Endodermal cell (in vitro differentiated cells): ENCODE data around the gene ARHGEF9. TPM values are rescaled to one million over a fixed set of nuclear protein-coding genes. Genes with fewer than 3 reads are reported as not detected.

Experiments
- DNase-seq: peaks from one replicate; pipeline ENCODE4 v3.0.0-alpha.2; 2017
- H3K27ac ChIP-seq: 2 replicates; pipeline ENCODE4 v1.5.1; 2013; ENCODE audit warnings: mild to moderate bottlenecking, low read depth, low read length, moderate library complexity
- H3K27me3 ChIP-seq: 2 replicates; pipeline ENCODE4 v1.6.1; 2013; ENCODE audit warnings: mild to moderate bottlenecking, low read length, moderate library complexity; ENCODE audit not compliant: insufficient read depth, control insufficient read depth, poor library complexity, severe bottlenecking
- H3K36me3 ChIP-seq: 2 replicates; pipeline ENCODE4 v1.7.0; 2013; ENCODE audit warnings: mild to moderate bottlenecking, low read length, moderate library complexity; ENCODE audit not compliant: control insufficient read depth, insufficient read depth
- H3K4me1 ChIP-seq: one replicate; pipeline ENCODE4 v1.7.0; 2013; ENCODE audit warnings: low read length; ENCODE audit not compliant: control insufficient read depth, insufficient read depth
- H3K4me3 ChIP-seq: 2 replicates; pipeline ENCODE4 v1.5.1; 2013; ENCODE audit warnings: mild to moderate bottlenecking, low read length, moderate library complexity
- H3K9ac ChIP-seq: 2 replicates; pipeline ENCODE4 v1.6.1; 2013; ENCODE audit warnings: mild to moderate bottlenecking, low read length, moderate library complexity; ENCODE audit not compliant: poor library complexity, severe bottlenecking; ENCODE audit errors: extremely low read depth
- H3K9me3 ChIP-seq: 2 replicates; pipeline ENCODE4 v1.6.1; 2013; ENCODE audit warnings: mild to moderate bottlenecking, low read length, moderate library complexity; ENCODE audit not compliant: control insufficient read depth
- H3K27ac Mint-ChIP-seq: 2 replicates; pipeline ENCODE4 v1.8.0; 2020; ENCODE audit warnings: mixed read lengths
- H3K27me3 Mint-ChIP-seq: 2 replicates; pipeline ENCODE4 v1.8.0; 2021; ENCODE audit warnings: mild to moderate bottlenecking, mixed read lengths; ENCODE audit not compliant: insufficient read depth
- H3K36me3 Mint-ChIP-seq: 2 replicates; pipeline ENCODE4 v1.8.0; 2020; ENCODE audit warnings: low read depth, mixed read lengths
- H3K4me1 Mint-ChIP-seq: 2 replicates; pipeline ENCODE4 v1.8.0; 2020; ENCODE audit warnings: mixed read lengths
- H3K4me3 Mint-ChIP-seq: 2 replicates; pipeline ENCODE4 v1.8.0; 2020; ENCODE audit warnings: mild to moderate bottlenecking, moderate library complexity, mixed read lengths
- H3K9me3 Mint-ChIP-seq: 2 replicates; pipeline ENCODE4 v1.8.0; 2020; ENCODE audit warnings: mild to moderate bottlenecking, mixed read lengths
- WGBS, 2 experiments: methylation state at CpG; one replicate each; pipeline versions ENCODE4 v1.1.5 to v1.1.7; 2013; ENCODE audit warnings: missing lambda C conversion rate in 2 of 2, mixed read lengths in 1 of 2; ENCODE audit not compliant: insufficient coverage in 1 of 2, insufficient read length in 1 of 2; 5-methylcytosine and 5-hydroxymethylcytosine counted together
- total RNA-seq, 2 donors: library from RNA; stranded (reverse); fragmentation: NEBNext Ultra II Directional in 1 of 2; extraction: Animal tissue kit (Norgen Biotek cat#: 25700) in 1 of 2; gene quantifications; 2 replicates in 1 of 2; 3 replicates in 1 of 2; pipeline ENCODE4 v1.2.1, GENCODE V29; 2021
- TF ChIP-seq, protein P1 (sequence below): fragments of 200-600 bp; sonication (generic); conservative IDR thresholded peaks from 2 replicates; pipeline ENCODE4 v1.5.0; 2021; ENCODE audit warnings: antibody characterized with exemption, mild to moderate bottlenecking

The ARHGEF9 gene
- total RNA-seq, 2 donors from 2014 or later = 12.2 to 16.8 TPM

DNA sequence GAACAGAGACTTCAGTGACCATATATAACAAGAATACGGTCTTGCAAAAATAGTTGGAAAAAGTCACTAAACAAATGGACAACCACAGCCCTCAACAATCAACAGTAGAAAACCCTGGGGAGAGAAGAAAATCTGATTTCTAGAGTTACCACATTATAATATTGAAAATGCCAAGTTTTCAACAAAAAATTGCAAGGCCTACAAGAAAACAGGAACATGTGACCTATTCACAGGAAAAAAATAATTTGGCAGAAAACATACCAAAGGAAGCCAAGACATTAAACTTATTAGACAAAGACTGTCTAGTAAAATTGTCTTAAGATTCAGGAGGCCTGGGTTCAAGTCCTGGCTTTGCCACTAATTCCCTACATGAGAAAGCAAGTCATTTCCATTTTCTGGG is 64.7 kb downstream of the ARHGEF9 start:
- H3K4me3 ChIP-seq = no peak overlapping the region
- Mint-ChIP-seq H3K4me1 (peaks cover 6% of the 10 kb centered on the region), H3K36me3 (peaks cover 3% of the 10 kb centered on the region), H3K4me3 (no peak overlapping the region), H3K27ac (no peak overlapping the region), H3K27me3 (no peaks in the 10 kb centered on the region), H3K9me3 (peaks cover 46% of the 10 kb centered on the region)
- no CpG with 5 or more reads among the region's 1 CpG for WGBS, 2 experiments
- H3K27me3 ChIP-seq = no peaks in the 10 kb centered on the region
- H3K27ac ChIP-seq = no peak overlapping the region
- TF ChIP-seq, protein P1, sequence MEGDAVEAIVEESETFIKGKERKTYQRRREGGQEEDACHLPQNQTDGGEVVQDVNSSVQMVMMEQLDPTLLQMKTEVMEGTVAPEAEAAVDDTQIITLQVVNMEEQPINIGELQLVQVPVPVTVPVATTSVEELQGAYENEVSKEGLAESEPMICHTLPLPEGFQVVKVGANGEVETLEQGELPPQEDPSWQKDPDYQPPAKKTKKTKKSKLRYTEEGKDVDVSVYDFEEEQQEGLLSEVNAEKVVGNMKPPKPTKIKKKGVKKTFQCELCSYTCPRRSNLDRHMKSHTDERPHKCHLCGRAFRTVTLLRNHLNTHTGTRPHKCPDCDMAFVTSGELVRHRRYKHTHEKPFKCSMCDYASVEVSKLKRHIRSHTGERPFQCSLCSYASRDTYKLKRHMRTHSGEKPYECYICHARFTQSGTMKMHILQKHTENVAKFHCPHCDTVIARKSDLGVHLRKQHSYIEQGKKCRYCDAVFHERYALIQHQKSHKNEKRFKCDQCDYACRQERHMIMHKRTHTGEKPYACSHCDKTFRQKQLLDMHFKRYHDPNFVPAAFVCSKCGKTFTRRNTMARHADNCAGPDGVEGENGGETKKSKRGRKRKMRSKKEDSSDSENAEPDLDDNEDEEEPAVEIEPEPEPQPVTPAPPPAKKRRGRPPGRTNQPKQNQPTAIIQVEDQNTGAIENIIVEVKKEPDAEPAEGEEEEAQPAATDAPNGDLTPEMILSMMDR = no peak
- H3K9ac ChIP-seq = no peak overlapping the region
- H3K4me1 ChIP-seq = no peaks in the 10 kb centered on the region
- peaks cover 5% of the 10 kb centered on the region for H3K36me3 ChIP-seq
- no peak for DNase-seq
- no peaks in the 10 kb centered on the region for H3K9me3 ChIP-seq

DNA sequence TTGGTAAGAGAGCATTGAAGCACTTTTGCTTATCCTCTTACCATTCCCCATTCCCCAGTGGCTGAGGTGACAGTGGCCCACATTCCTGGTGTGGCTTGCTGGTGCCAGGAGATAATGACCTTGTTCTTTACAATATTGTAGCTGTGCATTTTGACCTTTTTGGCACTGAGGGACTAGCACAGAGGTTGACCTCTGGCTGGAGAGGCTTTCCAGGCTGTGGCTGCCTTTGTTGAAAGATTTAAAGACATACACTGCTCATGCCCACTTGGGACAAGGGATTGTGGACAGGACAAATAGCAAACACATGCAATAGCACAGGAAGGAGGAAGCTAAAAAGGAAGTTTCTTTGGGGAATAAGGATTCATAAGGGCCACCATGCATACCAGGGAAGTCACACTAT is 65.4 kb downstream of the ARHGEF9 start:
- Mint-ChIP-seq H3K27ac (no peak overlapping the region), H3K36me3 (peaks cover 3% of the 10 kb centered on the region), H3K9me3 (peaks cover 39% of the 10 kb centered on the region), H3K4me3 (no peak overlapping the region), H3K4me1 (peaks cover 6% of the 10 kb centered on the region), H3K27me3 (no peaks in the 10 kb centered on the region)
- no peak overlapping the region for H3K4me3 ChIP-seq
- no peak for DNase-seq
- no peaks in the 10 kb centered on the region for H3K9me3 ChIP-seq
- H3K27ac ChIP-seq = no peak overlapping the region
- H3K27me3 ChIP-seq = no peaks in the 10 kb centered on the region
- TF ChIP-seq, protein P1 = no peak
- no peaks in the 10 kb centered on the region for H3K4me1 ChIP-seq
- H3K9ac ChIP-seq = no peak overlapping the region
- peaks cover 5% of the 10 kb centered on the region for H3K36me3 ChIP-seq

DNA sequence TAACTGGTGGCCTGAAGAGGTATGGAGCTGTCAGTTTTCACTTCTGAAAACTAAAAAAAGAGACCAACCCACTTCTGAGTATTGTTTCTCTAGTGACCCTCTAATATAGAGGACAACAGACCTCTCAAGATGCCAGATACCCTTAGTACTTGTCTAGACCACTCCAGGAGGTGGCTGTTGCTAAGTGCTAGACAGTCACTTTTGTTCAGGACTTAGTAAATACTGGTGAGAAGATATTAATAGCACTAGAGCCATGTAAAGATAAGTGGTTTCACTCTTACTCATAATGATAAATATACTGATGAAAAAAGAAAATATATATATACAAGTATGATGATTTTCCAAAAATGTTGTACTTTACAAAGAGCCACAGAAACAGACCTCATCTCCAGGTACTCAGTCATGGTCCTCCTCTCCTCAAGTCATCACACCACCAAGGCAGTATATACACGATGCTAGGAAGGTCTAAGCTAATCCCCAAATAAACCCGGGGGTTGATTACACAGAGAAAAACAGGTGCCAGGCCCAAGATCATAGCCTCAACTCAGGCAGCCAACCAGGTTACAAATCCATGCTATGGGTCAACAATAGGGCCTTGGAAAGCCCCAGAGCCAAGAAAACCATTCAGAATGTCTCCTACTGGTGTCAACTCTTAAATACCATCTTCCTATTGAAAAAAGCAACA is 66.9 kb downstream of the ARHGEF9 start:
- Mint-ChIP-seq H3K27me3 (no peaks in the 10 kb centered on the region), H3K9me3 (peaks cover 29% of the 10 kb centered on the region), H3K4me1 (peaks cover 12% of the 10 kb centered on the region), H3K4me3 (no peak overlapping the region), H3K27ac (no peak overlapping the region), H3K36me3 (peaks cover 3% of the 10 kb centered on the region)
- TF ChIP-seq, protein P1 = no peak
- no peaks in the 10 kb centered on the region for H3K27me3 ChIP-seq
- no peak for DNase-seq
- no peak overlapping the region for H3K9ac ChIP-seq
- no peak overlapping the region for H3K27ac ChIP-seq
- H3K4me1 ChIP-seq = no peaks in the 10 kb centered on the region
- whole genome bisulfite sequencing, 2 experiments = 69% methylated on average over 2 of the region's 2 CpGs; no CpG with 5 or more reads in 1 of the 2 experiments
- H3K9me3 ChIP-seq = no peaks in the 10 kb centered on the region
- H3K36me3 ChIP-seq = peaks cover 5% of the 10 kb centered on the region
- H3K4me3 ChIP-seq = no peak overlapping the region
